ENCODE results near the gene CTRB2. TPM values are rescaled to one million over a fixed set of nuclear protein-coding genes. Genes with fewer than 3 reads are reported as not detected.
"Not testable (repeated sequence)": the region's sequence is repeated elsewhere in the genome, so short reads cannot be mapped to it uniquely, and the experiment has no call there.

Gene CTRB2
- polyA plus RNA-seq, 1 donor, result not detected

DNA sequence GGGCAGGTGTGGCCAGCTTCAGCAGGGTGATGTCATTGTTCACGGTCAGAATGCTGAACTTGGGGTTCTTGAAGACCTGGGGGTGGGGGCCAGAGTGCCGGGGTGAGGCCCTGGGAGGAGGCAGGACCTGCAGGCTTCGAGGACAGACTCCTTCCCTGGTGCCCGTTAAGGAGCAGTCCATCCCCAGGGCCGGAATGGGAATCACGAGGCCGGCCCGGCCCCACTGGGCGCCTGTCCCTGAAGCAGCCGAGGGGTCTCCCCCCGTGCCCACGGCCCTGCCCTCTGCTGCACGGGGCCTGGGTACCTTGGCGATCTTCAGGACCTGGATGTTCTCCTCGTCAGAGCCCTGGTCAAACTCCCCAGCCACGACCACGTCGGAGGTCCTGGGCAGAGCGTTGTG is 1.5 kb downstream of the CTRB2 start:
- not testable (repeated sequence) for DNase-seq

DNA sequence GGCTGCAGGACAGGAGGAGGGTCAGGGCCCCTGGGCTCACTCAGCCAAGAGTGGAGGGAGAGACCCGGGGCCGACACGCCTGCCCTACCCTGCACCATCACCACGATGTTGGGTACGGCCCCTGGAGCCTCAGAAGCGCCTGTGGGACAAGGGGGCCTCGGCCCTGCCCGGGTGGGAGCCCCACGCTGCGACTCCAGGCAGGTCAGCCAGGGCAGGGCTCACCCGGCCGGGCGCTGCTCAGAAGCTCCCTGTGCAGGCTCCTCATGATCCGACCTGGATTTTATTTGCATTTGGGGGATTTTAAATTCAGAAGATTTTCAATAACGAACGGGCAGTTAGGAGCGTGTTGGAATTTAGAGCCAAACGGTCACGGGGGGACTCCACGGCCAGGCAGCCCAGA is 2.1 kb downstream of the CTRB2 start:
- DNase-seq, result not testable (repeated sequence)

DNA sequence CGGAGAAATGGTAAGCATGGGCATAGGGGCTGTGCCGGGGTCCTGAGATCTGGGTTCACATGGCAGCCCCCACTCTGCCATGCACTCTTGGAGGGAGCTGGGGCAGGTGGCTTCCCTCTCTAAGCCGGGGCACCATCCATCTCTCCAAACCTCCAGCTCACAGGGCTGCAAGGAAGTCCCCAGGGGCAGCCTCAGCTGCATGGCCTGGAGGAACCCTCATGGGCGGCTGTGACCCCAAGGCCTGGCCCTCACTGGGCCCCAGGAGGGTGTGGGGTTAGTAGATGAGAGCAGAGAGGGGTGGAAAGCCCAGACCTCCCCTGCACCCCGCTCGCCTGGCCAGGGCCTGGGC is 2.6 kb downstream of the CTRB2 start:
- DNase-seq, result no peak

DNA sequence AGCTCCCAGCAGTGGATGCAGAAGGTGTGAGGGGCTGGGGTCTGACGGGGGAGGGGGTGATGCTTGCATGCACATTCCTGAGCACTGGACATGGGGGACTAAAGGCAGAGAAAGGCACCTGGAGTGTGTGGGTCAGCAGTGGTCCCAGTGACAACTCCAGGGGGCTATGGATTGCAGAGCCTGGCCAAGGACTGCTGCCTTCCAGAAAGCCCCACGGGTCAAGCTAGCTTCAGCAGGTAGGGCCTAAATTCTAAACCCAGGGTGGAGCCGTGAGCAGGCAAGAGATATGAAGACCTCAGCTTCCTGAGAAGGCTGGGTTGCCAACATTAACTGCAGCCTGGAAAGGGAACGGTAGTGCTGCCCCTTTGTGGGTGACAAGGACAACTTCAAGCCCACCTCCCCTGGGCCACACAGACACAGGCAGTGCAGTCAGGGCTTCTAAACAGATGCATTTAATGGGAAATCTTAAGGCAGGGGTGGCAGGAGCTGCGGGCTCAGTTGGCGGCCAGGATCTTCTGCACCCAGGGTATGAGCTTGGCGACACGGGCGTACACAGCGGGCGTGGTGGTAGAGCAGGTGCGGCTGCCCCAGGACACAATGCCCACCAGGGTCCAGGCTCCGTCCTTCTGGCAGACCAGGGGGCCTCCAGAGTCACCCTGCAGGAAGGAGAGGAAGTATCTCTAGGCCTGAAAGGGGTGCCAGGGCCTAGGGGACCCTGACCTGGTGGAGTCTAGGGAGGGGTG is 3.1 kb downstream of the CTRB2 start:
- no peak for DNase-seq

DNA sequence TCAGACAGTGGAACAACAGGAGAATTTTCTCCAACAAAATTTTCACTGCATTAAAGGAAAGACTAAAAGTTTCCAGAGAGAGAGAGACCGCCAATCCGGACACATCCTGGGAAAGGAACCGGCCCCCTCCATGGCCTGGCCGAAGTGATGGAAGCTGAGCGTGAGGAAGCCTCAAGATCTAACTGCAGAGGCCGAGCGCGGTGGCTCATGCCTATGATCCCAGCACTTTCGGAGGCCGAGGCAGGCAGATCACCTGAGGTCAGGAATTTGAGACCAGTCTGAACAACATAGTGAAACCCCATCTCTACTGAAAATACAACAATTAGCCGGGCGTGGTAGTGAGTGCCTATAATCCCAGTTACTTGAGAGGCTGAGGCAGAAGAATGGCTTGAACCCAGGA is 3.9 kb downstream of the CTRB2 start:
- no peak for DNase-seq

DNA sequence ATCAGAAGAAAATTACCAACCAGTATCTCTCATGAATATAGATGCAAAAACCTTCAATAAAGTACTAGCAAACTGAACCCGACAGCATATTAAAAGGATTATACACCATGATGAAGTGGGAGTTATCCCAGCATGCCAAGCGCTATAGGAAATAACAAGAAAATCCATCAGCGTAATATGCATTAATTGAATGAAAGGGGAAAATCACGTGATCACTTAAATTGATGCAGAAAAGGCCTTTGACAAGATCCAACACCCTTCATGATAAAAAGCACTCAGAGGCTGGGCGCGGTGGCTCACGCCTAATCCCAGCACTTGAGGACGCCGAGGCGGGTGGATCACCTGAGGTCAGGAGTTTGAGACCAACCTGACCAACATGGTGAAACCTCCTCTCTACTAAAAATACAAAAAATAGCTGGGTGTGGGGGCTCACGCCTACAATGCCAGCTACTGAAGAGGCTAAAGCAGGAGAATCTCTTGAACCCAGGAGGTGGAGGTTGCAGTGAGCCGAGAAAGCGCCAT is 4.8 kb downstream of the CTRB2 start:
- DNase-seq, result no peak

DNA sequence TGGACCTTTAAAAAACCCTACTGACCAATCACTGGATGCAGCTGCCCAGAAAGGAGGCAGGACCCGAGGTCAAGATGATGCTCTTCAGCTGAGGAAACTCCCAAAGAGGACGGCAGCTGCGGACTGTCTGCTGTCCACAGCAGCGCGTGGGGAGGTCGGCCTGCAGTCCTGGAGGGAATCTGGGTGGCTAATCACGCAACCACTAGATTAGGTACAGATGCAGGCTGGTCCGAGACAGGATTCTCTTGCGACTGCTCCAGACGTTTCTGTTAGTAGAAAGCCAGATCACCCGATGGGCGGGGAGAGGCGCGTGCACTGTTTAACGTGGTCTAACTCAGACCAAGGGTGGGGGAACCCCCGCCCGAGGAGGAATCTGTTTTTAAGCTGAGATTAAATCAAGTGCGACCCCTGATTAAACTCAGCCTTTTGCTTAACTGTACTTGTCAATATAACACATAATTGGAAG is 8.8 kb downstream of the CTRB2 start:
- DNase-seq, result no peak

DNA sequence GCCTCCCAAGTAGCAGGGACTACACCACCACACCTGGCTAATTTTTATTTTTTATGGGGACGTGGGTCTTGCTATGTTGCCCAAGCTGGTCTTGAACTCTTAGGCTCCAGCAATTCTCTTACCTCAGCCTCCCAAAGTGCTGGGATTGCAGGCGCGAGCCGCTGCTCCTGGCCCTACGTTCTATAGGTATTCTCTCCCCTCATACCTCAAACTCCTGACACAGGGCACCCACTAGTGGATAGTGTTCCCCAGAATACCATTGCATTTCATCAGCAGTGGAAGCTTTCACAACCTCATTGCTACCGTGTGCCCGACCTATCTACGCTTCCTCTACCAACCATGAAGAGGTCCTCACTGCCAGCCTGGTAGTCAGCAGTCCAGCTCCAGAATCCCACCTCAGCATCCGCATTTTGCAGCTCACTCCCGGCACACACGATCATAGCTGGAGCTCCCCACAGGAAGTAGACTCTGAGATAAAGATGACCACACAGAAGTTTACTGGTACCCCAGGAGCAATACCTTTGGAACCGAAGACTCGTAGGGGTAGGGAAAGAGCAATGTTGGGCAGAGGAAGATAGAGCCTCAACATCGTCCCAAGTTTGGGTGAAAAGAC is 9.3 kb downstream of the CTRB2 start:
- no peak for DNase-seq

DNA sequence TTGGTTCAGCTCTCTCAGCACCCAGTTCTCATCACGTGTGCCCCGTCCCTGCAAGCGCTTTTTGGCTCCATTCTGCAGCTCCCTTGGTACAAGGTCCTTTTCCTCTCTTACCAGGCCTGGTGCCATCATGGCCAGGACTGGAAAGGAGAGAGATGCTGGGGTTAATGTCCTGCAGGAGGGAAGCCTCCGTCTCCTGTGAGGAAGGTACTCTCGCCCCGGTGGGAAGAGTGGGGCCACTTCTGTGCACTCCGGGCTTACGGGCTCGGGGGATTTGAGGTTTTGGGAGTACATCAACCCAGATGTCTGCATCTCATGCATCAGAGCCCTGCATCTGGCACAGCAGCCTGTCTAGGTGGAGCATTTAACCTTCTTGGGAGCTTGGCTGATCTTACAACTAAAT is 10.1 kb downstream of the CTRB2 start:
- DNase-seq, result no peak

DNA sequence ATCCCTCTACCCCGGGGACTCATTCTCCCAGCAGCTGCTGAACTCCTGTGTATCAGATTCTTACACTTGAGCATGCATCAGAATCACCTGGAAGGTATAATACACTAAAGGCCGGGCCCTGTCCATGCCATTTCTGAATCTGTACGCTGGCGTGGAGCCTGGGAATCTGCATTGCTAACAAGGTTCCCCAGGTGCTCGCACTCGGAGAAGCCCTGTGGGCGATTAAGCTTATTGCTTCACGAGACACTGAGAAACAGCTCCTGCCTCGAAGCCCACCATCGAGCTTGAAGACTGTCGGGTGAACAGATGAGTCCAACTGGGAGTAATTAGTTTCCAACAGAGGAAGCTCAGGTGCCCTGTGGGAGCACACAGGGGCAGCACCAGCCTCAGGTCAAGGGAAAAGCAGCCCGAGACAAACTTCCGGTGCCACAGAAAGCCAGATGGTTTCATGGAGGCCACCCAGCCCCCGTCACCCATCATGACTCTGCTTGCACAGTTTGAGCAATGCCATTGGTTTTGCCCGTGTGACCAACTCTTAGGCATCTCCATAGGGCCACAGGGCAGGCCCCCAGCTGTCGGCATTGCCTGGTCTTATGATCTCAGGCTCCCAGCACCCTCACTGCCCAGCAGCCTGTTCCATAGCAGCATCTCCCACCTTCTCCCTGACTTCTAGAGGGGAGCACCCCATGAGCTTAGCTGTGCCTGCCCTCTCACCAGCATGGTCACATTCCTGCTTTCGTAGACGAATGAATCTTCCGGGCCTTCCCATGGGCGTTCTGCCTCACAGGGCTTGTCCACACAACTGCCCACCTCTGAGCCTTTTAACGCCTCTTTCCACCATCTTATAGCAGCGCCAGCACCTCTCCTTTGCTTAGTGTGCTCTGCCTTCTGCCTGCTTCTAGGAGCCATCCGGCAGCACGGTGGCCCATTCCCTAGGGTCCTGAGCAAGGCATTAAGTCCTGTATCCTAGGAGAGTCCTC is 10.9 kb downstream of the CTRB2 start:
- no peak for DNase-seq

DNA sequence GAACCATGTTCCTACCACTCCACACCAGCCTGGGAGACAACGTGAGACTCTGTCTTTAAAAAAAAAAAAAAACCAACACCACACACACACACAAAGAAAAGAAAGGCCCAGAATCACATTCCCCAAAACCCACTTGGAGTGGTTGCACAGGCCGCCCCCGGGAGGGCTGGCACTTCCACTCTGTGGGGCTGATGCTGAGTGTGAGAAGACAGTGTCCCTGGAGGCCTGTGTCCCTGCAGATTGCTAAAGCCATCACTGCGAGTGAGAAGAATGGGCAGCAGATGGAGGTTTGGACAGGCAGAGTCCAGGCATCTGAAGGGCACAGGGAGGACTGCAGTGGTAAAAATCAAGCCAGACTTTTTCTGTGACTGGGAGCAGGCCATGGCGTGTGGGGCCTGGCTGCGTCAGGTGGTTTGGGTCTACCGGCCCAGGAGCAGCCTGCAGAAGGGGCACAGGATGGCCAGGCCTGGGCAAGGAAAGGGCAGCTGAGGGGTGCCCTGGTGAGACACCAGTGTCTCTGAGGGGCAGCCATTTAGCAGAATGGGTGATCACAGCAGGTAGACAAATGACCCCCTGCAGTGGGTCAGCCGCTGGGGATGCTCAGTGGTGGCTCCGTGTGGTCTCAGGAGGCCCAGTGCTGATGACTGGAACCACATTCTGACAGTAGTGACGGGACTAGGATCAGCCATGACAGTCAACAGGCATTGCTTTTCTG is 13.1 kb downstream of the CTRB2 start:
- DNase-seq, result no peak

DNA sequence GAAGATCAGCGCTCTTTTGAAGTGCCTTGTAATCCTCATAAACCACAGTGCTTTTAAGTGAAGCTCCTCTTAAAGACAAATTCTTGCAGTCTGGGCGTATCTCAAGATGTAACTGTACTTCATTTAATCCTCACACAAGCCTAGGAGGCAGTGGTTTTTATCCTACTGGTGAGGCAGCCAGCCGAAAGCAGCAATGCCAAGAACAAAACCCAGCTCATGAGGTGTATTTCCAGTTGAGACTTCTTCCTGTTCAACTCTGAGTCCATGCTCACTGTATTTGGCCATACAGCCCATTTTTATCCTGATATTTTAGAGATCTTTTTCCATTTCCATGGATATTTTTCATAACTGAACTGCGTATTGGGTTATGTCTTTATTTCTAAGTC is 13.7 kb downstream of the CTRB2 start:
- no peak for DNase-seq

DNA sequence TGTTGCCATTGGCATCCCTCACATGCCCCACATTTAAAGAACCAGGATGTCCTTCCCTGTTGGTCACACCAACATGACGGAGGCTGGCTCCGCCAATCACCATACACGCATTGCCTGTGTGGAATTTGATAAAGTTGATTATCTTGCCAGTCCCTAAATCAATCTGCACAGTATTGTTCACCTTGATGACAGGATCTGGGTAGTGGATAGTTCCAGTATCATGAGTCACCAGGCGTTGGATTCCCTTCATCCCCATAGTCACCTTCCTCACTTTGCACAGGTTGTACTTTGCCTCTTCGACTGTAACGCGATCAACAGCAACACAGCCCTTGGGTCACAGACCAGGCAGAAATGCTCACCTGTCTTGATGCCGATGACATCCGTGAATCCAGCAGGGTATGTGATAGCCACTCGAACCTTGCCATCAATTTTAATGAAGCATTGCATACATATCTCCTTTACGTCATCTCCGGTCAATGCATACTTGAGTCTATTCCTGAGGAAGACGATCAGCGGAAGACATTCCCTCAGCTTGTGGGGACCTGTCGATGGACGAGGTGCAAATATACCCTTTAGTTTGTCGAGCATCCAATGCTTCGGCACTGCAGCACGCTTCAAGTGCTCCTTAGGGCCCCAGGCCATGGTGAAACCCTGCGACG is 14.2 kb downstream of the CTRB2 start:
- no peak for DNase-seq

DNA sequence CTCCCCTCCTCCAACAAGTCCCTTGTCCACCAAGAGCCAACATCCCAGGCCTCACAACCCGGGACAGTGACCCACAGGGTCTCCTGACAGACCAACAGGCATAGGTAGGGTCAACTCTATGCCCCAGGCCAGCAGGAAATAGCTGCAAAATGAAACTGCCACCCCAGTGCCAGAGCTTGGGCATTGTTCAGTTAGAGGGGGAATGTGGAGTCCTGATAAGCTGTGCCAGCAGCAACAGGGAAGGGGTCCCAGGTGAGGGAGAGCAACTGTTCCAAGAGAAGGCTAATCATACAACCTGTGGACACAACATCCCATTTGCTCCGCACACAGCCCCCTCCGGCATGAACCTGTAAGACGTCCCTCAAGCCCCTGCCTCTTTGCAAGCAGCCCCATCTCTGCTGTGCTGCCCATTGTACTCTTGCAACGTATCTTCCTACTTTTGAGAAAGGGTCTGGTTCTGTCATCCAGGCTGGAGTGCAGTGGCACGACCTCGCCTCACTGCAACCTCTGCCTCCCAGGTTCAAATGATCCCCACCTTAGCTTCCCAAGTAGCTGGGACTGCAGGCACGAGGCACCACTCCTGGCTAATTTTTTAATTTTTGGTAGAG is 17.2 kb downstream of the CTRB2 start:
- no peak for DNase-seq

DNA sequence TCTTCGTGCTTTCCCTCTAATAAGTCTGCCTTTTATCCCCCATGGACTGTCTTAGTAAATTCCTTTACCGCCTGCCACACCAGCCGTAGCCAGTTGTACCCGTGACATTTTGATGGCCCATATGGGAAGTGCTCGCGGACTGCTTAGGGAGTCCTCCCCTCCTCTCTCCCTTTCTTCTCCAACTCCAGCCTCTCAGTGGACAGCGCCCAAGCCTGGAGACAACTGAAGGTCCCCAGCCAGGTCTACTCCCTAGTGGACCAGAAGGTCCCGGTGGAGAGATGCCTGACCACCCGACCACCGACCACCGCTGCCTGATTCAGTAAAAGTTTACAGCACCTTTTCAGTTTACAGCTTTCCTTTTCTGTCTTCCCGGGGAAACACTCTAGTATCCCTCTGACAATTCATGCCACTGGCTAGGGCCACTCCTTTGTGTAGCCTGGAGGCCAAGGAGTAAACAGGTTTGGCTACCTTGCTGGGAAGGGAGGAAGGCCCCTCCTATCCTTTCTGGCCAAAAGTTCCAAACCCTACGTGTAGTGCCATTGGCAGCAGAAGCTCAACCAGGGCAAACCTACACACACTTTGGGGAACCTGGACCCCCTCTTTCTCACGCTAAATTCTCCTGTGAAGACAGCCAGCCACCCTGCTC is 18.0 kb downstream of the CTRB2 start:
- DNase-seq, result no peak

DNA sequence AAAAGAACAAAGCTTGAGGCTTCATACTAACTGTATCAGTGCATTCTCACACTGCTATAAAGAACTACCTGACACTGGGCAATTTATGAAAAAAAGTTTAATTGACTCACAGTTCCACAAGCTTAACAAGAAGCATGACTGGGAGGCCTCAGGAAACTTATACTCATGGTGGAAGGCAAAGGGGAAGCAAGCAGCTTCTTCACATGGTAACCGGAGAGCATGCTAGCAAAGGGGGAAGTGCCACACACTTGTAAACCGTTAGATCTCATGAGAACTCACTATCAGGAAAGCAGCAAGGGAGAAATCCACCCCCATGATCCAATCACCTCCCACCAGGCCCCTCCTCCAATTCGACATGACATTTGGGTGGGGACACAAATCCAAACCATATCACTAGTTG is 25.3 kb downstream of the CTRB2 start:
- no peak for DNase-seq

DNA sequence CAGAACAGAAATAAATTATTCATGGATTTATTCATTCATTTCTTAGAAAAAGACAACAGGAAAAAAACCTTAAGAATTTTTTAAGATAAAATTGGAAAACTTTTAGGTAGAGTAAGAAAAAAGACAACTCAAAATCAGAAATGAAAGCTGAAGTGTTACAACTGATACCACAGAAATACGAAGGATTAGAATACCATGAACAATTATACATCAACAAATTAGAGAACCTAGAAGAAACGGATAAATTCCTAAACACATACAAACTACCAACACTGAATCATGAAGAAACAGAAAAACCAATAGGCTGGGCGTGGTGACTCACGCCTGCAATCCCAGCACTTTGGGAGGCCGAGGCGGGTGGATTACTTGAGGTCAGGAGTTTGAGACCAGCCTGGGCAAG is 27.8 kb downstream of the CTRB2 start:
- DNase-seq, result no peak

DNA sequence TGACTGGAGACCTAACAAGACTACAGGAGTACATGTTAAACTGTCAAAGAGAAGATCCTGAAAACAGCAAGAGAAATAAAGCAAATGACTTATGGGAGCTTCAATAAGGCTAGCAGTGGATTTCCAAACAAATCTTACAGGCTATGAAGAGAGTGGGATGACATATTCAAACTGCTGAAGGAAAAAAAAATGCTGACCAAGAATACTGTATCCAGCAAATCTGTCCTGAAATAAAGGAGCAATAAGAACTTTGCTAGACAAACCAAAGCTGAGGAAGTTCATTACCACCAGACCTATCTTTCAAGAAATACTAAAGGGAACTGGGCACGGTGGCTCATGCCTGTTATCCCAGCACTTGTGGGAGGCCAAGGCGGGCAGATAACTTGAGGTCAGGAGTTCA is 30.0 kb downstream of the CTRB2 start:
- no peak for DNase-seq

DNA sequence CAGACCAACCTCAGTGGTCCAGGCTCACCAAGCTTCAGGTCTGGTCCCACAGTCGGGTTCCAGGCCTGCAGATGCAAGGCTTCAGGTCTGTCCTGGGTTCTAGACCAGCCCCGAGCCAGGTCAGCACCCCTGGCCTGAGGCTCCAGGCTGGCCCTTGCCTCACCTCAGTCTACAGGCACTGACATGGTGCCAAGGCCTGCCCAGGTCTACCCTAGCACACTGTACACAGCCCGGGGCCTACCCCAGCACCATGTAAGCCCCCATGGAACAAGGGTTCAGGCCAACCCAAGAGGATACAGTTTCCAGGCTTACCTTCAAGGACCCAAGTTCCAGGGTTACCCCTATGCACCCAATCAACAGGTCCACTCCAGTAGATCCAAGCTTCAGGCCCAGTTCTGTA is 31.9 kb downstream of the CTRB2 start:
- DNase-seq, result no peak

DNA sequence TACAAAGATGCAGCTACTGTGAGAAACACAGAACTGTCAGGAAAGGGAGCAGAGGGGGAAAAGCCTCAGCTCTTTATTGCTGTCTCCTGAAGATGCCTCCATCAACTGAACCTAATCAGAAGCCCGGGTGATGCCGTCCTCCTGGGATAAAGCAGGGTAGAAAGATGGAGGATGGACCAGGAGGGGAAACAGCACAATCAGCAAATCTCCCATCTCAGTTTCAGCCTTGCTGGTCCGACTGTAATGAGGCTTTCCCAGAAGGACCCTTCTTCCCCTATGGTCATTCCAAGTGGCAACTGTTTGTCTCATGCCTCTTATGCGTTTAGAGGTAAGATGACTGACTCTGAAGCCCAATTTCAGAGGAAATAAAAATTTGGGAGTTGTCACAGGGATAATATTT is 34.4 kb downstream of the CTRB2 start:
- no peak for DNase-seq
